NCI-H2227 (cell line): ENCODE results near the gene BRME1.
A peak's percentile ranks its signal among the peaks of the same experiment; 100 is the strongest.
"Not testable (repeated sequence)": the region's sequence is repeated elsewhere in the genome, so short reads cannot be mapped to it uniquely, and the experiment has no call there.

Experiments
- DNase-seq: peaks from one replicate; lab custom pipeline; 2025; ENCODE audit not compliant: unreplicated experiment; lab: John Stamatoyannopoulos, UW

The BRME1 gene

GRCh38 chr19:13868663-13869062 is 37.3 kb downstream of the BRME1 start:
- DNase-seq, result no peak

- no peak for DNase-seq
Observed at GRCh38 chr19:13866463-13867046, 39.4 kb downstream of the BRME1 start.

- peak; percentile 33 for DNase-seq
Observed at GRCh38 chr19:13865571-13866462, 40.1 kb downstream of the BRME1 start.

GRCh38 chr19:13864667-13865570 is 41.0 kb downstream of the BRME1 start:
- DNase-seq, result peak; percentile 39

- DNase-seq, result no peak
Observed at GRCh38 chr19:13864046-13864666, 41.8 kb downstream of the BRME1 start.

GRCh38 chr19:13861714-13862531 is 44.0 kb downstream of the BRME1 start:
- DNase-seq, result peak; percentile 87

GRCh38 chr19:13861392-13861713 is 44.6 kb downstream of the BRME1 start:
- DNase-seq, result no peak

- DNase-seq, result no peak
Observed at GRCh38 chr19:13860679-13861391, 45.1 kb downstream of the BRME1 start.

- no peak for DNase-seq
Observed at GRCh38 chr19:13859361-13859880, 46.5 kb downstream of the BRME1 start.

- no peak for DNase-seq
Observed at GRCh38 chr19:13856497-13856896, 49.4 kb downstream of the BRME1 start.

- not testable (repeated sequence) for DNase-seq
Observed at GRCh38 chr19:13852171-13852707, 53.7 kb downstream of the BRME1 start.

GRCh38 chr19:13851734-13852114 is 54.2 kb downstream of the BRME1 start:
- not testable (repeated sequence) for DNase-seq

- no peak for DNase-seq
Observed at GRCh38 chr19:13850910-13851733, 54.8 kb downstream of the BRME1 start.

GRCh38 chr19:13849991-13850909 is 55.7 kb downstream of the BRME1 start:
- peak; percentile 83 for DNase-seq

- no peak for DNase-seq
Observed at GRCh38 chr19:13848798-13849676, 56.9 kb downstream of the BRME1 start.

GRCh38 chr19:13848340-13848677 is 57.6 kb downstream of the BRME1 start:
- DNase-seq, result no peak
